ENCODE measurements around the gene CDSN.

CDSN gene

GRCh38 chr6:31114970-31115849 lies 5.0 kb downstream of the CDSN start:
- no peak for DNase-seq

- no peak for DNase-seq
Measured at GRCh38 chr6:31114541-31114878, 5.7 kb downstream of the CDSN start, which contains the start of gene PSORS1C1. TSS of gene PSORS1C1 (plus strand) at chr6:31114800. CDS start at chr6:31129633, 14,833 bp downstream.

GRCh38 chr6:31113861-31114540 lies 6.2 kb downstream of the CDSN start:
- no peak for DNase-seq

- DNase-seq = no peak
Measured at GRCh38 chr6:31112478-31112877, 7.8 kb downstream of the CDSN start, which contains the start of gene C6orf15. TSS of gene C6orf15 (minus strand) at chr6:31112575. CDS start at chr6:31112555, 20 bp downstream.

GRCh38 chr6:31111712-31112111 lies 8.5 kb downstream of the CDSN start:
- no peak for DNase-seq

GRCh38 chr6:31110825-31111582 lies 9.2 kb downstream of the CDSN start:
- DNase-seq = no peak

GRCh38 chr6:31107052-31107451 lies 13.2 kb downstream of the CDSN start:
- no peak for DNase-seq

- DNase-seq = no peak
Measured at GRCh38 chr6:31103136-31103535, 17.1 kb downstream of the CDSN start.

- DNase-seq = no peak
Measured at GRCh38 chr6:31098449-31098938, 21.8 kb downstream of the CDSN start.

- DNase-seq = no peak
Measured at GRCh38 chr6:31096656-31097055, 23.6 kb downstream of the CDSN start.

GRCh38 chr6:31096215-31096614 lies 24.0 kb downstream of the CDSN start:
- DNase-seq = no peak

- DNase-seq = peak; percentile 13
Measured at GRCh38 chr6:31094389-31094881, 25.8 kb downstream of the CDSN start.

- no peak for DNase-seq
Measured at GRCh38 chr6:31092769-31093505, 27.3 kb downstream of the CDSN start.

GRCh38 chr6:31092238-31092637 lies 28.0 kb downstream of the CDSN start:
- DNase-seq = no peak

GRCh38 chr6:31091680-31092079 lies 28.6 kb downstream of the CDSN start:
- DNase-seq = no peak

- no peak for DNase-seq
Measured at GRCh38 chr6:31090973-31091364, 29.3 kb downstream of the CDSN start.

GRCh38 chr6:31090275-31090972 lies 29.8 kb downstream of the CDSN start:
- no peak for DNase-seq

- DNase-seq = peak; percentile 24
Measured at GRCh38 chr6:31087494-31088089, 32.7 kb downstream of the CDSN start.

GRCh38 chr6:31086788-31087440 lies 33.3 kb downstream of the CDSN start:
- no peak for DNase-seq

- DNase-seq = no peak
Measured at GRCh38 chr6:31083742-31084354, 36.4 kb downstream of the CDSN start.

Measured in GF-D8 (cell line).